ENCODE measurements around the gene BICD1. TPM values are rescaled to one million over a fixed set of nuclear protein-coding genes. Genes with fewer than 3 reads are reported as not detected.

The BICD1 gene
- total and polyA plus RNA-seq, 9 donors, result 7.7 to 16.9 (median 9.4) TPM

- Histone ChIP-seq H3K36me3 (ENCODE audit: control insufficient read depth, insufficient read depth, low read length) (no peaks in the 10 kb centered on the region), H3K27ac (ENCODE audit: low read length) (no peak overlapping the region), H3K4me3 (ENCODE audit: low read length) (no peak overlapping the region), H3K27me3 (ENCODE audit: control insufficient read depth, insufficient read depth, low read length) (no peaks in the 10 kb centered on the region), H3K9me3 (replicated peaks; ENCODE audit: control insufficient read depth, low read depth, low read length) (no peaks in the 10 kb centered on the region), H3K4me1 (ENCODE audit: control insufficient read depth, insufficient read depth, low read length) (no peaks in the 10 kb centered on the region)
- DNase-seq, result no peak
Observed at GRCh38 chr12:32074432-32074831, 32.2 kb upstream of the BICD1 start.

DNA sequence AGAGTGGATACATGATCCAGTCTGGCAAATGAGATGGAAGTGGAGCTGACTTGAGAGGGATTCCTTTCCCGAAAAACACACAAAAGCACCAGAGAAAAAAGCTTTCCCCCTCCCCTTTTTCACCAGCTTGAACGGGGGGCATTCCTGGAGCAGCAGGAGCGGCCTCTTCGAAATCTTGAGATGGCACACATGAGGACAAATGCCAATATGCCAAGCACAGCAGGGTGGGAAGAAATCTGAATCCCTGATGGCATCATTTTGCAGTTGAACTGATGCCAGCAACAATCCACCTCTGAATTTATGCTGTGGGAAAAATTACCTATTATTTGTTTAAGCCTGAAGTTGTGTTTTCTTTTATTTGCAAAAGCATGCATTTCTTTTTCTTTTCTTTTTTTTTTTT lies 29.7 kb upstream of the BICD1 start:
- H3K36me3 ChIP-seq (ENCODE audit: control insufficient read depth, insufficient read depth, low read length), result no peaks in the 10 kb centered on the region
- H3K9me3 ChIP-seq (replicated peaks; ENCODE audit: control insufficient read depth, low read depth, low read length), result no peaks in the 10 kb centered on the region
- no peak overlapping the region for H3K27ac ChIP-seq (ENCODE audit: low read length)
- no peaks in the 10 kb centered on the region for H3K4me1 ChIP-seq (ENCODE audit: control insufficient read depth, insufficient read depth, low read length)
- H3K4me3 ChIP-seq (ENCODE audit: low read length), result no peak overlapping the region
- 68% methylated on average over 3 of the region's 4 CpGs for WGBS (ENCODE audit: insufficient coverage)
- DNase-seq, result no peak
- no peaks in the 10 kb centered on the region for H3K27me3 ChIP-seq (ENCODE audit: control insufficient read depth, insufficient read depth, low read length)

DNA sequence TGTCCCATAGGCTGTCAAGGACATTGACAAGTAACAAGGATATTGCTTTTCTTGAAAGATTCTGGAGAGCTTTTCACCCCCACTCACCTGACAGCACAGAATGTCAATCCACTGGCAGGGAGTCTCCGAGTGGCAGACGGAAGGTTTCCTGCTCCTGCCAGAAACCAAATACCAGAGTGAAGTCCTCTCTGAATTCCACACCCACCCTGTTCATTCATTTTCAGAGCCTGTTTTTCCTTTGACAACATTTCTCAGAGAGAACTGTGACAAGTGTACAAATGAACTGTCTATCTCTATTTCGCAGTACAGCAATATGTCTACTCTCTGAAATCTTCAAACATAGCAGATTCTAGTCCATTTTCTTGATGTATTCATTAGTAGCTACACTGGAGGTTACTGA lies 26.2 kb upstream of the BICD1 start:
- WGBS (ENCODE audit: insufficient coverage), result no CpG with 5 or more reads among the region's 3 CpGs
- Histone ChIP-seq H3K9me3 (replicated peaks; ENCODE audit: control insufficient read depth, low read depth, low read length) (no peaks in the 10 kb centered on the region), H3K4me3 (ENCODE audit: low read length) (no peak overlapping the region), H3K36me3 (ENCODE audit: control insufficient read depth, insufficient read depth, low read length) (no peaks in the 10 kb centered on the region), H3K27ac (ENCODE audit: low read length) (no peak overlapping the region), H3K4me1 (ENCODE audit: control insufficient read depth, insufficient read depth, low read length) (no peaks in the 10 kb centered on the region), H3K27me3 (ENCODE audit: control insufficient read depth, insufficient read depth, low read length) (no peaks in the 10 kb centered on the region)
- DNase-seq, result no peak

- peak; percentile 43 for DNase-seq
- Histone ChIP-seq H3K36me3 (ENCODE audit: control insufficient read depth, insufficient read depth, low read length) (no peaks in the 10 kb centered on the region), H3K27ac (ENCODE audit: low read length) (no peak overlapping the region)
Observed at GRCh38 chr12:32083489-32083888, 23.2 kb upstream of the BICD1 start.

GRCh38 chr12:32084017-32084688 lies 22.5 kb upstream of the BICD1 start:
- DNase-seq, result no peak
- Histone ChIP-seq H3K4me3 (ENCODE audit: low read length) (no peak overlapping the region), H3K27me3 (ENCODE audit: control insufficient read depth, insufficient read depth, low read length) (no peaks in the 10 kb centered on the region), H3K9me3 (replicated peaks; ENCODE audit: control insufficient read depth, low read depth, low read length) (no peaks in the 10 kb centered on the region), H3K36me3 (ENCODE audit: control insufficient read depth, insufficient read depth, low read length) (no peaks in the 10 kb centered on the region), H3K27ac (ENCODE audit: low read length) (no peak overlapping the region), H3K4me1 (ENCODE audit: control insufficient read depth, insufficient read depth, low read length) (no peaks in the 10 kb centered on the region)
- 90% methylated on average over 2 of the region's 9 CpGs for WGBS (ENCODE audit: insufficient coverage)

More at GRCh38 chr12:32083489-32083888, 23.2 kb upstream of the BICD1 start:
- H3K4me3 ChIP-seq (ENCODE audit: low read length), result no peak overlapping the region
- H3K27me3 ChIP-seq (ENCODE audit: control insufficient read depth, insufficient read depth, low read length), result no peaks in the 10 kb centered on the region
- H3K4me1 ChIP-seq (ENCODE audit: control insufficient read depth, insufficient read depth, low read length), result no peaks in the 10 kb centered on the region
- WGBS (ENCODE audit: insufficient coverage), result 80% methylated on average over 2 of the region's 5 CpGs
- H3K9me3 ChIP-seq (replicated peaks; ENCODE audit: control insufficient read depth, low read depth, low read length), result no peaks in the 10 kb centered on the region

DNA sequence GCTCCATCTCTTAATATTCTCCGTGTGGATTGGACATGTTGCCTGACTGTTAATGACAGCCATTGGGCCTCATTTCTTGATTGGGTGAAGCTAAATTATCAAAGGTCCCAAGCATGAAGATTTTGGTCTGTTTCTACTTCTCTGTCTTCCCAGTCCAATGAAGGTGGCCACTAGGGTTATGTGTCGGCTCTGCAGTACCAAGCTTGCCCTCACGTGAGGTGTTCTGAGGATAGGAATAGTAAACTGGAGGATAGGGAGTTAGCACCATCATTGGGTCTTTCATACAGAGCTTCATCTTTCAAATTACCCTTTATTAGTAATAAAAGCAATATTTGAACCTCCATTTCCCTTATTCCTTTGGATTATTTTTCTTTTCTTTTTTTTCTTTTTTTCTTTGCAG lies 21.9 kb upstream of the BICD1 start:
- Histone ChIP-seq H3K27me3 (ENCODE audit: control insufficient read depth, insufficient read depth, low read length) (no peaks in the 10 kb centered on the region), H3K4me3 (ENCODE audit: low read length) (no peak overlapping the region), H3K36me3 (ENCODE audit: control insufficient read depth, insufficient read depth, low read length) (no peaks in the 10 kb centered on the region), H3K27ac (ENCODE audit: low read length) (no peak overlapping the region), H3K4me1 (ENCODE audit: control insufficient read depth, insufficient read depth, low read length) (no peaks in the 10 kb centered on the region), H3K9me3 (replicated peaks; ENCODE audit: control insufficient read depth, low read depth, low read length) (no peaks in the 10 kb centered on the region)
- no peak for DNase-seq
- 80% methylated on average over 1 of the region's 3 CpGs for WGBS (ENCODE audit: insufficient coverage)

GRCh38 chr12:32087306-32087705 lies 19.3 kb upstream of the BICD1 start:
- no peak for DNase-seq
- Histone ChIP-seq H3K27me3 (ENCODE audit: control insufficient read depth, insufficient read depth, low read length) (no peaks in the 10 kb centered on the region), H3K4me1 (ENCODE audit: control insufficient read depth, insufficient read depth, low read length) (no peaks in the 10 kb centered on the region), H3K27ac (ENCODE audit: low read length) (no peak overlapping the region), H3K9me3 (replicated peaks; ENCODE audit: control insufficient read depth, low read depth, low read length) (no peaks in the 10 kb centered on the region), H3K36me3 (ENCODE audit: control insufficient read depth, insufficient read depth, low read length) (no peaks in the 10 kb centered on the region), H3K4me3 (ENCODE audit: low read length) (no peak overlapping the region)
- WGBS (ENCODE audit: insufficient coverage), result no CpG with 5 or more reads among the region's 5 CpGs

GRCh38 chr12:32089156-32089555 lies 17.5 kb upstream of the BICD1 start:
- Histone ChIP-seq H3K27ac (ENCODE audit: low read length) (no peak overlapping the region), H3K9me3 (replicated peaks; ENCODE audit: control insufficient read depth, low read depth, low read length) (no peaks in the 10 kb centered on the region), H3K4me1 (ENCODE audit: control insufficient read depth, insufficient read depth, low read length) (no peaks in the 10 kb centered on the region), H3K36me3 (ENCODE audit: control insufficient read depth, insufficient read depth, low read length) (no peaks in the 10 kb centered on the region), H3K4me3 (ENCODE audit: low read length) (no peak overlapping the region), H3K27me3 (ENCODE audit: control insufficient read depth, insufficient read depth, low read length) (no peaks in the 10 kb centered on the region)
- no peak for DNase-seq
- WGBS (ENCODE audit: insufficient coverage), result no CpG with 5 or more reads among the region's 5 CpGs

DNA sequence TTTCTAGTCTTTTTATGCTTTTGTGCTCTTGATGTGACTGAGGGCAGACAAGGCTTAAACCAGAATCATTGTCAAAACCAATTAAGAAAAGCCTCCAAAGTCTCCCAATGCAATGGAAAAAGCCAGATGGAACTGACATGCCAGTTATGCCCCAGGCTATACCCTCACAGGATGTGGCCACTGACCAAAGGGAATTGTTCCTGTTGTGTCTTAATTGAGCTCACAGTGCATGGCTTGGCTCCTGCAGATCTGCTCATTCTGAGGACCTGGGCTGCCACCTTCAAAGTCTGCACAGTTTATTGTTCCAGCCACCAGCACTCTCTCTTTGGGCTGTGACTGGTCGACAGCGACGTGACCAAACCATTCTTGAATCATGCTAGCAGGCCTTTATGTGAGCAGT lies 17.1 kb upstream of the BICD1 start:
- WGBS (ENCODE audit: insufficient coverage), result 100% methylated on average over 2 of the region's 3 CpGs
- H3K4me1 ChIP-seq (ENCODE audit: control insufficient read depth, insufficient read depth, low read length), result no peaks in the 10 kb centered on the region
- H3K4me3 ChIP-seq (ENCODE audit: low read length), result no peak overlapping the region
- H3K27me3 ChIP-seq (ENCODE audit: control insufficient read depth, insufficient read depth, low read length), result no peaks in the 10 kb centered on the region
- H3K9me3 ChIP-seq (replicated peaks; ENCODE audit: control insufficient read depth, low read depth, low read length), result no peaks in the 10 kb centered on the region
- H3K36me3 ChIP-seq (ENCODE audit: control insufficient read depth, insufficient read depth, low read length), result no peaks in the 10 kb centered on the region
- H3K27ac ChIP-seq (ENCODE audit: low read length), result no peak overlapping the region
- no peak for DNase-seq

GRCh38 chr12:32091696-32092095 lies 15.0 kb upstream of the BICD1 start:
- H3K4me1 ChIP-seq (ENCODE audit: control insufficient read depth, insufficient read depth, low read length), result no peaks in the 10 kb centered on the region
- no peak overlapping the region for H3K4me3 ChIP-seq (ENCODE audit: low read length)
- WGBS (ENCODE audit: insufficient coverage), result no CpG with 5 or more reads among the region's 1 CpG
- no peaks in the 10 kb centered on the region for H3K27me3 ChIP-seq (ENCODE audit: control insufficient read depth, insufficient read depth, low read length)
- no peaks in the 10 kb centered on the region for H3K36me3 ChIP-seq (ENCODE audit: control insufficient read depth, insufficient read depth, low read length)
- DNase-seq, result no peak
- no peaks in the 10 kb centered on the region for H3K9me3 ChIP-seq (replicated peaks; ENCODE audit: control insufficient read depth, low read depth, low read length)
- H3K27ac ChIP-seq (ENCODE audit: low read length), result no peak overlapping the region

DNA sequence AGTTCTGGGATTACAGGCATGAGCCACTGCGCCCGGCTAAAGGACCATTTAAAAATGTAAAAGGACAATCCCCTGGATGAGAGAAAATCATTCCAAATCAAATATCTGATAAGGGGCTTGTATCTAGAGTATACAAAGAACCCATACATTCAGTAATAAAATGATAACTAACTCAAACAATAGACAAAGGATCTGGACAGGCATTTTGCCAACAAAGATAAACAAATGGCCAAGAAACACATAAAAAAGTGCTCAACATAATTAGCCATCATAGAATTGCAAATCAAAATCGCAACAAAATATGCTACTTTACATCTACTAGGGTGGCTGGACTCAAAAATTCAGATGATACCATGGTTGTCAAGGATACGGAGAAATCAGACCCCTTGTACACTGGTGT lies 8.5 kb upstream of the BICD1 start:
- no CpG with 5 or more reads among the region's 4 CpGs for WGBS (ENCODE audit: insufficient coverage)
- H3K9me3 ChIP-seq (replicated peaks; ENCODE audit: control insufficient read depth, low read depth, low read length), result no peaks in the 10 kb centered on the region
- no peaks in the 10 kb centered on the region for H3K4me1 ChIP-seq (ENCODE audit: control insufficient read depth, insufficient read depth, low read length)
- H3K27ac ChIP-seq (ENCODE audit: low read length), result no peak overlapping the region
- no peaks in the 10 kb centered on the region for H3K27me3 ChIP-seq (ENCODE audit: control insufficient read depth, insufficient read depth, low read length)
- no peak for DNase-seq
- H3K4me3 ChIP-seq (ENCODE audit: low read length), result no peak overlapping the region
- no peaks in the 10 kb centered on the region for H3K36me3 ChIP-seq (ENCODE audit: control insufficient read depth, insufficient read depth, low read length)
